Stomach (tissue), 9 donors: ENCODE data around the gene BCL2. TPM values are rescaled to one million over a fixed set of nuclear protein-coding genes. Genes with fewer than 3 reads are reported as not detected.

Source experiments
- DNase-seq, 2 donors: peaks; one replicate each; pipeline versions ENCODE4 v3.0.0 to v3.0.0-alpha.2; 2013 to 2019
- H3K27ac ChIP-seq, 5 donors: fragments of 200-600 bp in 4 of 5; sonication (generic) in 4 of 5; one replicate each; pipeline ENCODE4 v1.5.1; 2013 to 2019; ENCODE audit warnings: mild to moderate bottlenecking in 1 of 5, moderate library complexity in 1 of 5
- H3K27me3 ChIP-seq, 3 donors: fragments of 200-600 bp; sonication (generic); one replicate each; pipeline ENCODE4 v1.5.1; 2017 to 2019; ENCODE audit warnings: mixed run types in 1 of 3
- H3K36me3 ChIP-seq, 4 donors: fragments of 200-600 bp; sonication (generic); 1 replicate in 3 of 4; 2 replicates in 1 of 4; pipeline ENCODE4 v1.5.1; 2016 to 2019
- H3K4me1 ChIP-seq, 4 donors: fragments of 200-600 bp; sonication (generic); one replicate each; pipeline ENCODE4 v1.5.1; 2016 to 2019
- H3K4me3 ChIP-seq, 4 donors: fragments of 200-600 bp; sonication (generic) in 3 of 4; one replicate each; pipeline ENCODE4 v1.5.1; 2016 to 2019; ENCODE audit warnings: mild to moderate bottlenecking in 1 of 4
- H3K9me3 ChIP-seq, 4 donors: fragments of 200-600 bp; sonication (generic); one replicate each; pipeline ENCODE4 v1.5.1; 2016 to 2019
- CTCF ChIP-seq, 7 experiments: fragments of 450-650 bp in 4 of 7; fragments of 200-600 bp in 3 of 7; sonication (generic) in 3 of 7; IDR thresholded peaks; one replicate each; pipeline ENCODE4 v1.5.1; 2016 to 2019; ENCODE audit warnings: antibody characterized with exemption in 7 of 7, control low read depth in 2 of 7, mild to moderate bottlenecking in 1 of 7
- EP300 ChIP-seq: sonication (generic); formaldehyde crosslinking; IDR thresholded peaks from one replicate; pipeline ENCODE4 v1.6.1; 2017; ENCODE audit warnings: antibody characterized with exemption
- POLR2A ChIP-seq, 4 donors: fragments of 450-650 bp; IDR thresholded peaks; one replicate each; pipeline ENCODE4 v1.6.1; 2016; ENCODE audit warnings: antibody characterized with exemption in 4 of 4, control low read depth in 2 of 4, mild to moderate bottlenecking in 1 of 4, moderate library complexity in 1 of 4
- POLR2AphosphoS5 ChIP-seq, 3 donors: sonication (generic); formaldehyde crosslinking; IDR thresholded peaks; one replicate each; pipeline ENCODE4 v1.6.1; 2016; ENCODE audit warnings: antibody characterized with exemption in 3 of 3
- WGBS, 5 donors: extraction: QIAGEN DNeasy Blood & Tissue Kit in 3 of 5; methylation state at CpG; one replicate each; pipeline versions ENCODE4 v1.1.5 to v1.1.7; 2013 to 2018; 5-methylcytosine and 5-hydroxymethylcytosine counted together
- intact Hi-C: fragments of 100-400 bp; cut with DNase I; formaldehyde crosslinking; loops from one replicate; pipeline ENCODE4 v1.15.1; 2023; ENCODE audit warnings: low total_unique reads
- polyA plus RNA-seq, 3 donors: library from polyadenylated mRNA; stranded (reverse); fragments of 200-250 nt; gene quantifications; one replicate each; pipeline ENCODE4 v1.2.3, GENCODE V29; 2013
- total RNA-seq, 5 donors: library from RNA; depleted of rRNA; stranded (reverse); fragments of >200 nt; gene quantifications; one replicate each; pipeline versions ENCODE4 v1.1.0 to v1.2.3, GENCODE V29; 2014 to 2016
- donor health status: healthy with polysubstance abuse.
- donor health status: Bipolar disorder and iron deficiency.
- donor health status: healthy.

Gene BCL2
- total and polyA plus RNA-seq, 8 donors = 1.5 to 53.9 (median 6.0) TPM

- Histone ChIP-seq H3K4me3 (no peak overlapping the region), H3K27me3 (no peaks in the 10 kb centered on the region), H3K9me3 (no peaks in the 10 kb centered on the region), H3K4me1 (peaks cover 0 to 49% (median 21%) of the 10 kb centered on the region in 4 donors), H3K27ac (peak overlapping the region in 3 of 5 donors; percentile 3 to 75 (median 44)), H3K36me3 (no peaks in the 10 kb centered on the region)
- TF ChIP-seq EP300 = no peak
- TF ChIP-seq POLR2AphosphoS5 (IDR thresholded peaks at IDR 0.05) = no peak
- no peak for TF ChIP-seq POLR2A (IDR thresholded peaks at IDR 0.05)
- TF ChIP-seq CTCF (IDR thresholded peaks at IDR 0.05) = no peak
- intact Hi-C loops = no loop called here
- DNase-seq = no peak
Measured at GRCh38 chr18:63282793-63283192, 36.8 kb downstream of the BCL2 start.

GRCh38 chr18:63273222-63273927 is 46.2 kb downstream of the BCL2 start:
- H3K27ac ChIP-seq = no peak overlapping the region
- no peaks in the 10 kb centered on the region for H3K9me3 ChIP-seq
- peaks cover 0 to 24% (median 9%) of the 10 kb centered on the region in 4 donors for H3K4me1 ChIP-seq
- H3K27me3 ChIP-seq = no peaks in the 10 kb centered on the region
- DNase-seq = no peak
- no peak for TF ChIP-seq EP300
- no peak for TF ChIP-seq POLR2AphosphoS5 (IDR thresholded peaks at IDR 0.05)
- TF ChIP-seq CTCF (IDR thresholded peaks at IDR 0.05) = no peak
- TF ChIP-seq POLR2A (IDR thresholded peaks at IDR 0.05) = no peak
- WGBS, 5 donors = 37 to 64% (median 43%) methylated on average over 13 of the region's 13 CpGs
- no peaks in the 10 kb centered on the region for H3K36me3 ChIP-seq
- H3K4me3 ChIP-seq = no peak overlapping the region
- intact Hi-C loops = no loop called here

GRCh38 chr18:63272638-63273037 is 46.9 kb downstream of the BCL2 start:
- H3K27ac ChIP-seq = no peak overlapping the region

GRCh38 chr18:63271881-63272299 is 47.7 kb downstream of the BCL2 start:
- no peak overlapping the region for H3K4me3 ChIP-seq
- 72 to 87% (median 79%) methylated on average over 3 of the region's 3 CpGs for WGBS, 5 donors
- H3K27ac ChIP-seq = peak overlapping the region in 3 of 5 donors; percentile 9 to 51 (median 17)
- no peaks in the 10 kb centered on the region for H3K36me3 ChIP-seq
- H3K27me3 ChIP-seq = no peaks in the 10 kb centered on the region
- intact Hi-C loops = no loop called here
- no peak for DNase-seq
- no peaks in the 10 kb centered on the region for H3K9me3 ChIP-seq
- no peak for TF ChIP-seq EP300
- peaks cover 0 to 28% (median 9%) of the 10 kb centered on the region in 4 donors for H3K4me1 ChIP-seq

More at GRCh38 chr18:63272638-63273037, 46.9 kb downstream of the BCL2 start:
- 59 to 75% (median 64%) methylated on average over 1 of the region's 1 CpG for WGBS, 5 donors
- no peak for DNase-seq
- no peak overlapping the region for H3K4me3 ChIP-seq
- intact Hi-C loops = no loop called here
- H3K9me3 ChIP-seq = no peaks in the 10 kb centered on the region
- H3K36me3 ChIP-seq = no peaks in the 10 kb centered on the region
- peaks cover 0 to 24% (median 9%) of the 10 kb centered on the region in 4 donors for H3K4me1 ChIP-seq
- H3K27me3 ChIP-seq = no peaks in the 10 kb centered on the region
- no peak for TF ChIP-seq CTCF (IDR thresholded peaks at IDR 0.05)
- no peak for TF ChIP-seq EP300
- no peak for TF ChIP-seq POLR2A (IDR thresholded peaks at IDR 0.05)
- TF ChIP-seq POLR2AphosphoS5 (IDR thresholded peaks at IDR 0.05) = no peak

- H3K27me3 ChIP-seq = no peaks in the 10 kb centered on the region
- no peaks in the 10 kb centered on the region for H3K36me3 ChIP-seq
- no peak for DNase-seq
- TF ChIP-seq POLR2AphosphoS5 (IDR thresholded peaks at IDR 0.05) (no peak), POLR2A (IDR thresholded peaks at IDR 0.05) (no peak), EP300 (no peak), CTCF (IDR thresholded peaks at IDR 0.05) (no peak)
- 87 to 90% (median 88%) methylated on average over 4 of the region's 4 CpGs for WGBS, 5 donors
- no peak overlapping the region for H3K27ac ChIP-seq
- H3K4me3 ChIP-seq = no peak overlapping the region
- intact Hi-C loops = no loop called here
- peaks cover 0 to 32% (median 9%) of the 10 kb centered on the region in 4 donors for H3K4me1 ChIP-seq
- no peaks in the 10 kb centered on the region for H3K9me3 ChIP-seq
Measured at GRCh38 chr18:63271148-63271547, 48.4 kb downstream of the BCL2 start.
